Activated CD4-positive, alpha-beta T cell treated with anti-CD3 and anti-CD28 coated beads for 48 hours (primary cell): Measurements from ENCODE around the gene SLC19A1.
"Not testable (repeated sequence)": the region's sequence is repeated elsewhere in the genome, so short reads cannot be mapped to it uniquely, and the experiment has no call there.

Experiments
- DNase-seq: peaks from one replicate; pipeline ENCODE4 v3.0.0-alpha.2; 2020

SLC19A1 gene

GRCh38 chr21:45576838-45577737 lies 34.8 kb upstream of the SLC19A1 start:
- no peak for DNase-seq

DNA sequence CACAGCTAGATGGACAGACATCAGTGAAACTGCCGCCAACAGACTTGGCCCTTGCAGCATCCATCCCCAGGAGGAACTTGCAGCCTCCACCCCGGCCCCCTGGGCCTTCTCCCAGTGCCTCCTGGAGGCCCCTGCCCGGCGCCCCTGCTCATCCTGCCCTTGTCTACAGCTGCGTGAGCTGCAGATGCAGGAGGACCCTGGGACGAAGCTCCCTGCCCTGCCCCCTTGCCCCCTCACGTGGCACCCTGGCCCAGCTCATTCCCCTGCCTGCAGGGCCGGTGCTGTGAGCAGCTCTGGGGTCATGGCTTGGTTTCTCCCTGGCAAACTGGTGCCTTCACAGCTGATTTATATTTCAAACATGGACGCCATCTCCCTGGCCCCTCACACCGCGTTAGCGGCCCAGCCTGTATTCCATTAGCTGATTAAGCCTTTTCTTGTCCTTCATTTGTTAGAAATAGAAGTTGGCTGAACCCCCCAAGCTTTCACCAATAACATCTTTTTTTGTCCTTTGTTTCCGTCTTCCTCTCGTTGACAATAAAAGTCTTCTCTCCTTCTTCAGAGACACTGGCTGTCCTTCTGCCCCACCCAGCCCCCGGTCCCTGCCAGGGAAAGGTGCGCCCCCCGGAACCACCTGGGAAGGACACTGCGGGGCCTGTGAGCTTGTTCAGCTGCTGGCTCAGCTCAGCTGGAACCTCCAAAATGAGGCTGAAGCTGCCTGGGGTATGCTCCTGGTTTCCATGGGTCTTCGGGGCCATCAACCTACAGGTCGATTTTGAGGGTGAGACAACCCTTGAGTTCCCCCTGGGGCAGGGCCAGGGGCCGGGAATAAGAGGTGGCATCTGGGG lies 34.0 kb upstream of the SLC19A1 start:
- no peak for DNase-seq

- DNase-seq = no peak
These were observed 33.2 kb upstream of the SLC19A1 start for GRCh38 chr21:45575304-45575992.

DNA sequence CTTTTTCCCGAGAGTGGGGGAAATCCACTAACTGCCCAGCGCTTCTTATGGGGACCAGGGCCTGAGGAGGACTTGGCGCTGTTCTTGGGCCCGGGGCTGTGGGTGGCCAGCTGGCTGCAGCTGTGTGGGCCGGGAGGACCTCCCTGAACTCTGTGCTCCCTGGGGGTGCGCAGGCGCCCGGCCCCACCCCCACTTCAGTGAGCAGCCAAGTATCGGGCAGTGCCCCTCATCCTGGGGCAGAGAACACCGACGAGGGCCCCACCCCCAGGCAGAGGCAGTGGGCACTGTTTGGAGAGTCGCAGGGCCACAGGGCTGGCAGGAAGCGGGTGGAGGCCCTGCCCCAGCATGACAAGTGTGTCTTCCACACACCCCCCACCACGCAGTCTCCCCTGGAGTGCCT lies 32.5 kb upstream of the SLC19A1 start:
- DNase-seq = no peak

DNA sequence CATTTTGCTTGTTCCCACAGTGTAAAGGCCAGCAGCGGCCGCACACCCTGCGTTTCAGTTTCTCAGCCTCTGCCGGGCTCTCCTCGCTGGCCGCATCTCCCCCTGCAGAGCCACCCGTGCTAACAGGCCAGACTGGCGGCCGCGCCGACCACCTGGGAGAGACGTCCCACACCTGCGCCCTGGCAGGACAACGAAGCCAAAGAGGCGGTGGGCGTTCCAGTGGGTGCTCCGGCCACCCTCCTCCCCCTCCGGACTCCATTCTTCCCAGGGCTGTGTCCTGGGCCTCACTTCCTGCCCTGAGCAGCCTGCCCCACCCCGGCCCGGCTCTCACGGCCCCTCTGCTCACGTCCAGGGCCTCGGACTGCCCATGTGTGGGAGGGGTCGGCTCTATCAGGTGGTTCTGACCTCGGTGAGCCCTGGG lies 31.9 kb upstream of the SLC19A1 start:
- DNase-seq = no peak

- no peak for DNase-seq
These were observed 31.3 kb upstream of the SLC19A1 start for GRCh38 chr21:45573452-45574035.

DNA sequence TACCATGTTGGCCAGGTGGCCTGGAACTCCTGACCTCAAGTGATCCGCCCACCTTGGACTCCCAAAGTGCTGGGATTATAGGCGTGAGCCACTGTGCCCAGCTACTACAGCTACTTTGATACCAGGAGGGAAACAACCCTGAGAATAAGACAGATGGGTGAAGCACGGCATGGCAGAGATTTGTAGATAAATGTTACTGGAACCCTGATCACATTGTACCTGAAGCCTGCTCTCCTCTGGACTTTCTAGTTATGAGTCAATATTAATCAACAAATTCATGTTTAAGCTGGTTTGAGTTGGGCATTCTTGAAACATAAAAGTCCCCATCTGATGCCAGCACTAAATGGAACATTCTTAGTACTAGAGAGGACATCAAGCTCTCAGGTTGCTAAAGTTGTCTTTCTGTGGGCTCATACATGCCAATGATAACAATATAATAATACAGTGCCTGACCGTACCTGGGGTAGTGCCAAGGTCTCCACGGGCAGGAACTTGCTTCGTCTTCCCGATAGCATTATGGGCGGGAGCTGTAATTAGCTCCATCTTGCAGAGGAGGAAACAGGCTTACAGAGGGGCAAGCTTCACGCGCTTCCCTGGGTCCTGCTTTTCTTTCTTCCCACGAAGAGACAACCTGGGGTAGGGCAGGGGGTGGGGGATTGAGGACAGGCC lies 30.7 kb upstream of the SLC19A1 start:
- DNase-seq = no peak

DNA sequence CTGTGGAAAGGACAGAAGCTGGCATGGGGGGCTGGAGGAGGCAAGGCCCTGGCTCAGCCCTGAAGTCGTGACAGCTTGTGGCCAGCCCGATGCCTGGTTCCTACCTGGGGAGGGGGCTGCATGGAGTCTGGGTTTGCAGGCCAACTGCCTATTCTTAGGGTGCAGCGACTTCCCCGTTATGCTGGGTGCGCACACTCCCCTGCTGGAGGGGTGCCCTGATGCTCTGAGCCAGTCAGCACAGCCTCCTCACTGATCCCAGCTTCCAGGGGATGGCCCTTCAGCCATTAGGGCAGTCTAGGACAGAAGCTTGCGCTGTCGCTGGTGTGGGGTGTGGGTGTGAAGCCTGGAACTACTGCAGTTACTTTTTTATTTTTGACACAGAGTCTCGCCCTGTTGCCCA lies 30.0 kb upstream of the SLC19A1 start:
- no peak for DNase-seq

GRCh38 chr21:45571641-45572040 lies 29.4 kb upstream of the SLC19A1 start:
- DNase-seq = no peak

- DNase-seq = no peak
These were observed 28.8 kb upstream of the SLC19A1 start for GRCh38 chr21:45570826-45571601.

- DNase-seq = no peak
These were observed 27.8 kb upstream of the SLC19A1 start for GRCh38 chr21:45570071-45570470.

GRCh38 chr21:45568383-45568782 lies 26.1 kb upstream of the SLC19A1 start:
- DNase-seq = no peak

GRCh38 chr21:45564137-45564536 lies 21.9 kb upstream of the SLC19A1 start:
- not testable (repeated sequence) for DNase-seq

DNA sequence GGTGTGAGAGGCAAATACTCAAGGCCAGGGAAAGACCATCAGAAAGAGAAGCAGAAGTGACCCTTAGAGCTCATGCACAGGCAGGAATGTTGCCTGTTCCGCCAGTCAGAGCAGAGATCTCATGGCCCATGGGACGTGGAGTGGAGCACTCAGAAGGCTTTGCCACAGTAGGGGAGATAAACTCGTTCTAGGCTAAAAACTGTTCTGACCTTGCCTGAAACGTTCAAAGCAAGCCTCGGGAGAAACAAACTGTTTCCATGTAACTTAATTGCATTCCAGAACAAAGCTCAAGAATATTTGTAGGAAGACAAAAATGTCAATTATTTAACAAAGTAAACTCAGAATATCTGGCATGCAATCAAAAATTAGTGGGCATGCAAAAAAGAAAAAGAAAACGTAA lies 20.7 kb upstream of the SLC19A1 start:
- DNase-seq = no peak

DNA sequence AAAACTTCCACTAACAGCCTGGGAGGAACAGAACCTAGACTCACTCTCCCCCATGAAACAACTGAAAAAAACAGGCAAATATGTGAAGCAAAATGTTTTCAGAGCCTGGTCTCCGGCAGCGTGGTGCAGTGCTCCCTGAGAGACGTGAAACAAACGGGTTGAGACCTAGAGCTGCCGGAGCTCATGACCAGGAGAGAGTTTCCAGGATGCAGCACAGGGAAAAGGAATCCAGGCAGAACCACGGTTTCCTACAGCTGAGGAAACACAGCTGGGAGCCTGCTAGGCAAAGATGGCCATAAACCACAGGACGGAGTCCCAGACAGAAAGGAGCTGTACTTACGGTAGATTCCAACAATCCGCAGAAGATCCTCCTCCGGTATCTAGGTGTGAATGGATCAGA lies 20.2 kb upstream of the SLC19A1 start:
- no peak for DNase-seq

- not testable (repeated sequence) for DNase-seq
These were observed 19.0 kb upstream of the SLC19A1 start for GRCh38 chr21:45561241-45561640.

DNA sequence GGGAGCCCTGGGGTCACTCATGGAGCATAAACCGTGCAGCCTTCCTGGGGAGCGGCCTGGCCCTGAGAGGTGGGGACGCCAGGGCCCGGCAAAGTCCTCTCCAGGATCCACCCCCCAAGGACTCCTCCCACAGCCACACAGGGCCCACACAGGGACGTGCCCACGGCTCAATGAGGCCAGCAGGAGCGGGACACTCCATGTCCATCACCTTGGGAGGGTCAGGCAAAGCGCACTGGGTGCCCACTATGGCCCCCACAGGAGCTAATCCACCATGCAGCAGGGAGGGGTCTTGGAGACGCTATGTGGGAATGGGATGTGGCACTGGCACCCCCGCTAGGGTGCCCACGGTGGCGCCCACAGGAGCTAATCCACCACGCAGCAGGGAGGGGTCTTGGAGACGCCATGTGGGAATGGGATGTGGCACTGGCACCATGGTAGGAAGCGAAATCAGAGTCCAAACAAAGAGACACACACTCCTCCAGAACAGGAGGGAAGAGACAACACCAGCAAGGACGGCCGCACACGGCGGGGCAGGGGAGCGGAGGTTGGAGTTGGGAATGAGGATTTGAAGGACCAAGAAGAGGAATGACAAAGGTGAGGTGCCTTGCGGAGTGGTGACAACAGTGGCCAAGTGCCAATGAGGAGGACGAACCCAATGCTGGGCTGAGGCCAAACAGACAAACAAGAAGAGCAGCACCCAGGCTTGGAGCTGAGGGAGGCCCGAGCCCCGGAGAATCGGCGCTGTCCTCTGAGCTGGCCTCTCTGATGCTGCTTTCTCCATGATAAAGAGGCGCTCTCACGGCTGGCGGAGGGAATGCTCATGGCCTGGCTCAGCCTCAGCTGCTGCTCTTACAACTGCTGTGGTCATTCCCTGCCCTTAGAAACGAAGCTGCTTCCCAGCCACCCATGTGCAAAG lies 18.1 kb upstream of the SLC19A1 start:
- DNase-seq = no peak

DNA sequence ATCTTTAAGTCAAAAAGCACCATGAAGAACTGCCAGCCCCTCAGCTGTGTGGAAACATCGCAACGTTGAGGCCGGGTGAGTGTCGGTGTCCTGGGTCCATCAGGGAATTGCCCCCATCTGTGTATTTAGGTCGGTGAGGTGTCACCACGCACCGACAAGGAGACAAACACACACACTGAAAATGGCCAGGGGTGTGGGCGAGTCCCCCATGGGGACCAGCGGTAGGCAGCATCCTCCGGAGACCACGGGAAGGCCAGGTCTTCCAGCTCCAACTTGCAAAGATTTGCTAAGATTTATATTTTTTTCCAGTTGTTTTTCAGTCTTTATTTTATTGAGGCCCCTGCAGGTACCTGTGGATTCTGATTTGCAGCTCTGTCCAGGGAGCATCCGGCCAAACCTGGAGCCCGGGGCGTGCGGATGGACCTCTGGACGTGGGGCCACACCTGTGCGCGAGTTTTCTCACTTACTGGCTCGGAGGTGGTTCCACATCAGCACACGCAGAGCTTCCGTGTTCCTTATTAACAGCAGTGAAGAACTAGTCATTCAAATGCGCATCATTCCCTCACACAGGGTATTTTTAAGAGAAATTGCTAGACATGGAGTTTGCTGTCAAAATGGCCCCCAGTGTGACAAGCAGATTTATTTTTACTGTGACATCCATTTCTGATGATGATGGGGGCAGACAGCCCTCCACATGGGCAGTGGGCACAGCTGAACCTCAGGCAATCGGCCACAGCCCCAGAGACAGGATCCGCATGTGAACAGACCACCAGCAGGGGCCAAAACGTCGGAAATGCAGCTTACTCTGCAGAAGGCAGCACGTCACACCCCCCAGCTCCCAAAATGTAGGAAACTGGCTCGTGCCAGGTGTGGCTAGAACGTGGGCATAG lies 17.2 kb upstream of the SLC19A1 start:
- no peak for DNase-seq

DNA sequence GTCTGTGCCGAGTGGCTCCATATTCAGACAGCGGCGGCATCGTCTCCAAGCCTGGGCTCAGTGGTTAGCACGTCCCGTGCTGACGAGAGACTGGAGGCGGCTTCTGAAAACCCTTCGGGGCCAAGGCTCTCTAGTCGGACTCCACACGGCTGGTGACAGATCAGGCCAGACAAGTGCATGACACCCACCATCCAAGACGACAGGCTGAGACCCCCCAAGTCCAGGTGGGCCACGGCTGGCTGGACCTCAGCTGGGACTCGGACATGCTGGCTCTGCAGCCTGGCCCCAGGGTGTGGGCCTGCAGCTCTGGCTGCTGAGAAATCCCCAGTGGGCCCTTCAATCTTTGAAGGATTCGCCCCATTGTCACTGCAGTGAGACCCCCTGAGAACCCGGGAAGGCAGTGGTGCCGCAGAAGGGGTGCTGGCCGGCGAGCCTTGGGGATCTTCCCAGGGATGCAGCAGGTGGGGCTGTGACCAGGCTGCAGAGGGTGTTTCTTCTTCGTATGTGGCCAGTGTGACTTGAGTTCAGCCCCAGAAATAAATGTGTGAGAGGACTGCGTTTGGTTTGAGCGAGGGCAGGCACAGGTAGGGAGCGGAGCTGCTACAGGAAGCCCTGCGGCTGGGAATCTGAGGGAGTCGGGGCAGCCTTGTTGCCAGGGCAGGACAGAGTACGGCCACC lies 15.9 kb upstream of the SLC19A1 start:
- DNase-seq = no peak
